GM12801 (cell line): ENCODE data around the gene KCNQ1.

Experiments used
- CTCF ChIP-seq: IDR thresholded peaks from one replicate; pipeline ENCODE4 v1.5.1; 2011; ENCODE audit warnings: control low read depth; ENCODE audit not compliant: insufficient read length; ENCODE audit errors: extremely low read depth

The KCNQ1 gene

GRCh38 chr11:2675540-2675939 lies 230.7 kb downstream of the KCNQ1 start:
- TF ChIP-seq CTCF: no peak

- no peak for TF ChIP-seq CTCF
Observed at GRCh38 chr11:2677127-2677526, 232.3 kb downstream of the KCNQ1 start.

- no peak for TF ChIP-seq CTCF
Observed at GRCh38 chr11:2678396-2678795, 233.6 kb downstream of the KCNQ1 start.

- no peak for TF ChIP-seq CTCF
Observed at GRCh38 chr11:2679011-2679676, 234.3 kb downstream of the KCNQ1 start.

- no peak for TF ChIP-seq CTCF
Observed at GRCh38 chr11:2681408-2682145, 236.8 kb downstream of the KCNQ1 start.

GRCh38 chr11:2683806-2684205 lies 239.0 kb downstream of the KCNQ1 start:
- no peak for TF ChIP-seq CTCF

GRCh38 chr11:2684581-2684980 lies 239.8 kb downstream of the KCNQ1 start:
- TF ChIP-seq CTCF: no peak
